ENCODE results near the gene CFAP221. TPM values are rescaled to one million over a fixed set of nuclear protein-coding genes. Genes with fewer than 3 reads are reported as not detected.

The CFAP221 gene
- total RNA-seq, 1 experiment from 2014 or later = not detected

GRCh38 chr2:119536211-119536610 is 8.0 kb upstream of the CFAP221 start:
- Mint-ChIP-seq H3K36me3 (ENCODE audit: insufficient read depth, unreplicated experiment) (no peaks in the 10 kb centered on the region), H3K27me3 (ENCODE audit: insufficient read depth, unreplicated experiment) (peaks cover 16% of the 10 kb centered on the region), H3K27ac (ENCODE audit: low read depth, unreplicated experiment) (no peak overlapping the region), H3K4me1 (ENCODE audit: insufficient read depth, unreplicated experiment) (no peaks in the 10 kb centered on the region), H3K4me3 (ENCODE audit: unreplicated experiment) (no peak overlapping the region), H3K9me3 (ENCODE audit: unreplicated experiment) (peaks cover 10% of the 10 kb centered on the region)
- intact Hi-C loops (cut with micrococcal nuclease) = no loop called here
- BruUV-seq (replicated peaks) = no TSS peak
- ChIA-PET CTCF (interaction anchor here (0.5 to 0.7 kb wide), 2 partner anchors 13 to 271 kb away, joined by 3 to 4 read pairs; no protein-coding TSS in a partner anchor), POLR2A (no interaction called here)
- TF ChIP-seq CTCF (IDR thresholded peaks at IDR 0.05; ENCODE audit: unreplicated experiment) = no peak
- DNase-seq (ENCODE audit: unreplicated experiment) = no peak

GRCh38 chr2:119536707-119537106 is 7.5 kb upstream of the CFAP221 start:
- DNase-seq (ENCODE audit: unreplicated experiment) = no peak
- no TSS peak for BruUV-seq (replicated peaks)
- CTCF ChIA-PET = interaction anchor here (0.5 to 0.7 kb wide), 2 partner anchors 13 to 271 kb away, joined by 3 to 4 read pairs; no protein-coding TSS in a partner anchor
- intact Hi-C loops (cut with micrococcal nuclease) = no loop called here
- Mint-ChIP-seq H3K27me3 (ENCODE audit: insufficient read depth, unreplicated experiment) (peaks cover 11% of the 10 kb centered on the region), H3K36me3 (ENCODE audit: insufficient read depth, unreplicated experiment) (no peaks in the 10 kb centered on the region), H3K9me3 (ENCODE audit: unreplicated experiment) (peaks cover 10% of the 10 kb centered on the region), H3K4me3 (ENCODE audit: unreplicated experiment) (no peak overlapping the region), H3K27ac (ENCODE audit: low read depth, unreplicated experiment) (no peak overlapping the region), H3K4me1 (ENCODE audit: insufficient read depth, unreplicated experiment) (no peaks in the 10 kb centered on the region)
- no peak for TF ChIP-seq CTCF (IDR thresholded peaks at IDR 0.05; ENCODE audit: unreplicated experiment)
- POLR2A ChIA-PET = no interaction called here

GRCh38 chr2:119537792-119538191 is 6.5 kb upstream of the CFAP221 start:
- ChIA-PET POLR2A (no interaction called here), CTCF (interaction anchor here (0.6 kb wide), 1 partner anchor 248 kb away, joined by 3 read pairs; no protein-coding TSS in a partner anchor)
- BruUV-seq (replicated peaks) = no TSS peak
- H3K4me1 Mint-ChIP-seq (ENCODE audit: insufficient read depth, unreplicated experiment) = no peaks in the 10 kb centered on the region
- intact Hi-C loops (cut with micrococcal nuclease) = no loop called here
- DNase-seq (ENCODE audit: unreplicated experiment) = no peak
- no peak overlapping the region for H3K27ac Mint-ChIP-seq (ENCODE audit: low read depth, unreplicated experiment)
- no peaks in the 10 kb centered on the region for H3K9me3 Mint-ChIP-seq (ENCODE audit: unreplicated experiment)
- H3K4me3 Mint-ChIP-seq (ENCODE audit: unreplicated experiment) = no peak overlapping the region
- TF ChIP-seq CTCF (IDR thresholded peaks at IDR 0.05; ENCODE audit: unreplicated experiment) = no peak
- peaks cover 9% of the 10 kb centered on the region for H3K27me3 Mint-ChIP-seq (ENCODE audit: insufficient read depth, unreplicated experiment)
- H3K36me3 Mint-ChIP-seq (ENCODE audit: insufficient read depth, unreplicated experiment) = no peaks in the 10 kb centered on the region

- H3K9me3 Mint-ChIP-seq (ENCODE audit: unreplicated experiment) = no peaks in the 10 kb centered on the region
- no peaks in the 10 kb centered on the region for H3K4me1 Mint-ChIP-seq (ENCODE audit: insufficient read depth, unreplicated experiment)
- BruUV-seq (replicated peaks) = no TSS peak
- DNase-seq (ENCODE audit: unreplicated experiment) = no peak
- ChIA-PET POLR2A (no interaction called here), CTCF (no interaction called here)
- intact Hi-C loops (cut with micrococcal nuclease) = no loop called here
- no peaks in the 10 kb centered on the region for H3K36me3 Mint-ChIP-seq (ENCODE audit: insufficient read depth, unreplicated experiment)
- no peak for TF ChIP-seq CTCF (IDR thresholded peaks at IDR 0.05; ENCODE audit: unreplicated experiment)
- no peak overlapping the region for H3K4me3 Mint-ChIP-seq (ENCODE audit: unreplicated experiment)
- H3K27ac Mint-ChIP-seq (ENCODE audit: low read depth, unreplicated experiment) = no peak overlapping the region
- H3K27me3 Mint-ChIP-seq (ENCODE audit: insufficient read depth, unreplicated experiment) = peaks cover 17% of the 10 kb centered on the region
These were observed 2.8 kb upstream of the CFAP221 start for GRCh38 chr2:119541476-119541875.
